ENCODE data around the gene LRRC4C. TPM values are rescaled to one million over a fixed set of nuclear protein-coding genes. Genes with fewer than 3 reads are reported as not detected.

LRRC4C gene
- total RNA-seq, 1 experiment from 2014 or later, result not detected

DNA sequence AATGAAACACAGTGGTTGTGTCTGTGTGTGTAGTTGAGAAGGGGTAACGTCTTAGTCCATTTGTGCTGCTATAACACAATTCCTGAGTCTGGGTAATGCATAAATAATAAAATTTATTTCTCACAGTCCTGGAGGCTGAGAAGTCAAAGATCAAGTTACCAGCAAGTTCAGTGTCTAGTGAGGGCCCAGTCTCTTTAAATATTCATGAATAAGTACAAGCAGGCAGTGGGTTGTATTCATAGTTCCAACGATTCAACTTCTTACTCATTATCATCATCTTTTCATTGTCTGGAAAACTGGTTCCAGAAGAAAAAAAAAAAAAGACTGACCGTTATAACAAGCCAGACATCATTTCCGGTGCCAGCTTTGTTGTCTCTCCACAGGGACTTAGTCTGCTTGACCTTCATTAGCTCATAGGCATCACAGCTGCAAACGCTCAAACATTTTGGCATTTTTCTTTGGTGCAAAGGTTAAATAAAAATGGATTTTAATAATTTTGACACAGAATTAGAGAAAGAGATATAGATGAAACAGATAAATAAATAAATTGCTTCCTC, 1297.5 kb downstream of the LRRC4C start:
- Histone ChIP-seq H3K9me3 (no peaks in the 10 kb centered on the region), H3K4me3 (no peak overlapping the region), H3K27me3 (no peaks in the 10 kb centered on the region), H3K36me3 (no peaks in the 10 kb centered on the region)
- DNase-seq, result peak; percentile 19

GRCh38 chr11:40160418-40160817, 1299.0 kb downstream of the LRRC4C start:
- DNase-seq, result no peak
- H3K27me3 ChIP-seq, result no peaks in the 10 kb centered on the region

DNA sequence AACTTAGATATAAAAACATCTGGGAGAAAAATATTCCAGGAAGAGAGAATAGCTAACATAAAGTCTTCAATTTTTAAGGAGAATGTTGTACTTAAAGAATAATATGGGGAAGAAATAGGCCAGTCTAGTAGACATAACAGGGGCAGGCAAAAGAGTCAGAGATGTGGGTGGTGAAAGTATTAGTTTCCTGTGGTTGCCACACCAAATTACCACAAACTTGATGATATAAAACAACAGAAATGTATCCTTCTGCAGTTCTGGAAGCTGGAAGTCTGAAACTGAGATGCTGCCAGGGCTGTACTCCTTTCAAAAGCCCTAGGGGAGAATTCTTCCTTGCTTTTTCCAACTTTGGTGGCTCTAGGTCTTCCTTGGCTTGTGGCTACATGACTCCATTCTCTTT, 1309.7 kb downstream of the LRRC4C start:
- no peaks in the 10 kb centered on the region; the same call in 1 of the 2 replicates for H3K9me3 ChIP-seq
- no peak for DNase-seq
- no peaks in the 10 kb centered on the region for H3K27me3 ChIP-seq
- H3K36me3 ChIP-seq, result no peaks in the 10 kb centered on the region
- H3K4me3 ChIP-seq, result no peak overlapping the region

More at GRCh38 chr11:40160418-40160817, 1299.0 kb downstream of the LRRC4C start:
- no peak overlapping the region for H3K4me3 ChIP-seq
- no peaks in the 10 kb centered on the region for H3K36me3 ChIP-seq
- peaks cover 9% of the 10 kb centered on the region; the same call in 1 of the 2 replicates for H3K9me3 ChIP-seq

GRCh38 chr11:40140560-40140959, 1318.9 kb downstream of the LRRC4C start:
- H3K9me3 ChIP-seq, result no peaks in the 10 kb centered on the region
- H3K4me3 ChIP-seq, result no peak overlapping the region
- no peaks in the 10 kb centered on the region for H3K36me3 ChIP-seq
- no peak for DNase-seq
- no peaks in the 10 kb centered on the region for H3K27me3 ChIP-seq

DNA sequence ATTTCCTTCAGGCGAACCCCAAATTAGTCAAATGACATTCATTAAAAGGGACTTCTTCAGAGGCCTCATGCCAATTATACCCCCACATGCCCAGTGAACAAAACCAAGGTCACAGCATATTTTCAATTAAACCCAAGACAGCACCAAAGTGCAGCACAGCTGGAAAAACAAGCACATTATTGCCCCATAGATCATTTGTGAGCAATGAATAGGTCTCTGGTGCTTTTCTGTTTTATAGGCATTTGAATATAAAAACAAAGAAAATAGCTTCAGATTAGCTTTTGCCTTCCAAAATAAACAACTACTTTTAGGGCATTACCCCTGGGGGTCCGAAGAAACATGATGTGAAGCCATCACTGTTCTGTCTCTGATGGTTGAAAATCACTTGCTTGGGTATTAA, 1319.9 kb downstream of the LRRC4C start:
- no peaks in the 10 kb centered on the region for H3K9me3 ChIP-seq
- DNase-seq, result no peak
- no peaks in the 10 kb centered on the region for H3K36me3 ChIP-seq
- no peak overlapping the region for H3K4me3 ChIP-seq
- H3K27me3 ChIP-seq, result no peaks in the 10 kb centered on the region

DNA sequence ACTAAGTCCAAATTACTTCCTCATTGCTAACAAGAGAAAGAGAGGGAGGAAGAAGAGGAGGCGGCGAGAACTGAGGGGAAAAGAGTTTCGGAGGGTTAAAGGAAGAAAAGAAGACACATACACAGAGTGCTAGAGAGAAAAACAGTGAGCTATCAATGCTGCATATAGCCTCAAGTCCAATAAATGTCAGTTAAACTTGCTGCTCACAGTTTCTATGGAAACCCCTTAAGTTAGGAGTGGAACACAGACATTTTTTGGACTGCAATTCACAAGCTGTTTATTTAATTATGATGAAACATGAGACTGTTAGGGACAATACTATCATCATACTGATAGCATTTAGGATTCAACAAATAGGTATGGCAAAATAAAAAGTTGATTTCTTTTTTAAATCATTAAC, 1320.4 kb downstream of the LRRC4C start:
- H3K27me3 ChIP-seq, result no peaks in the 10 kb centered on the region
- no peaks in the 10 kb centered on the region for H3K9me3 ChIP-seq
- DNase-seq, result no peak
- no peaks in the 10 kb centered on the region for H3K36me3 ChIP-seq
- H3K4me3 ChIP-seq, result no peak overlapping the region

- H3K27me3 ChIP-seq, result 0 out of 2 replicates have a peak, but pooled peaks cover 5% of the 10 kb centered on the region
- H3K36me3 ChIP-seq, result no peaks in the 10 kb centered on the region
- no peak overlapping the region for H3K4me3 ChIP-seq
- H3K9me3 ChIP-seq, result no peaks in the 10 kb centered on the region
- no peak for DNase-seq
These were observed 1324.5 kb downstream of the LRRC4C start for GRCh38 chr11:40134820-40135570.

- Histone ChIP-seq H3K27me3 (0 out of 2 replicates have a peak, but pooled peaks cover 5% of the 10 kb centered on the region), H3K36me3 (no peaks in the 10 kb centered on the region), H3K9me3 (no peaks in the 10 kb centered on the region), H3K4me3 (no peak overlapping the region)
- no peak for DNase-seq
These were observed 1326.0 kb downstream of the LRRC4C start for GRCh38 chr11:40133498-40133897.

- Histone ChIP-seq H3K9me3 (no peaks in the 10 kb centered on the region), H3K27me3 (0 out of 2 replicates have a peak, but pooled peaks cover 5% of the 10 kb centered on the region), H3K4me3 (no peak overlapping the region), H3K36me3 (no peaks in the 10 kb centered on the region)
- no peak for DNase-seq
These were observed 1326.5 kb downstream of the LRRC4C start for GRCh38 chr11:40132912-40133311.

- DNase-seq, result no peak
- no peak overlapping the region for H3K4me3 ChIP-seq
- 0 out of 2 replicates have a peak, but pooled peaks cover 5% of the 10 kb centered on the region for H3K27me3 ChIP-seq
- H3K9me3 ChIP-seq, result no peaks in the 10 kb centered on the region
- no peaks in the 10 kb centered on the region for H3K36me3 ChIP-seq
These were observed 1329.0 kb downstream of the LRRC4C start for GRCh38 chr11:40130427-40130826.

- no peaks in the 10 kb centered on the region for H3K9me3 ChIP-seq
- H3K27me3 ChIP-seq, result 0 out of 2 replicates have a peak, but pooled peaks cover 5% of the 10 kb centered on the region
- no peaks in the 10 kb centered on the region for H3K36me3 ChIP-seq
- no peak overlapping the region for H3K4me3 ChIP-seq
- no peak for DNase-seq
These were observed 1330.2 kb downstream of the LRRC4C start for GRCh38 chr11:40129266-40129665.

- H3K36me3 ChIP-seq, result no peaks in the 10 kb centered on the region
- H3K27me3 ChIP-seq, result no peaks in the 10 kb centered on the region
- H3K4me3 ChIP-seq, result no peak overlapping the region
- H3K9me3 ChIP-seq, result peaks cover 5% of the 10 kb centered on the region; the same call in 1 of the 2 replicates
- no peak for DNase-seq
These were observed 1334.4 kb downstream of the LRRC4C start for GRCh38 chr11:40125054-40125453.

GRCh38 chr11:40119661-40120060, 1339.8 kb downstream of the LRRC4C start:
- H3K9me3 ChIP-seq, result peaks cover 5% of the 10 kb centered on the region; the same call in 1 of the 2 replicates

GRCh38 chr11:40118780-40119179, 1340.7 kb downstream of the LRRC4C start:
- Histone ChIP-seq H3K9me3 (peaks cover 5% of the 10 kb centered on the region; the same call in 1 of the 2 replicates), H3K4me3 (no peak overlapping the region), H3K36me3 (no peaks in the 10 kb centered on the region), H3K27me3 (no peaks in the 10 kb centered on the region)
- peak; percentile 7 for DNase-seq

More at GRCh38 chr11:40119661-40120060, 1339.8 kb downstream of the LRRC4C start:
- no peak for DNase-seq
- Histone ChIP-seq H3K27me3 (no peaks in the 10 kb centered on the region), H3K4me3 (no peak overlapping the region), H3K36me3 (no peaks in the 10 kb centered on the region)

- Histone ChIP-seq H3K9me3 (no peaks in the 10 kb centered on the region), H3K4me3 (no peak overlapping the region), H3K36me3 (no peaks in the 10 kb centered on the region), H3K27me3 (no peaks in the 10 kb centered on the region)
- DNase-seq, result no peak
These were observed 1341.4 kb downstream of the LRRC4C start for GRCh38 chr11:40118026-40118425.

- H3K27me3 ChIP-seq, result no peaks in the 10 kb centered on the region
- H3K36me3 ChIP-seq, result no peaks in the 10 kb centered on the region
- no peak for DNase-seq
- no peak overlapping the region for H3K4me3 ChIP-seq
- H3K9me3 ChIP-seq, result no peaks in the 10 kb centered on the region
These were observed 1354.4 kb downstream of the LRRC4C start for GRCh38 chr11:40104941-40105550.

DNA sequence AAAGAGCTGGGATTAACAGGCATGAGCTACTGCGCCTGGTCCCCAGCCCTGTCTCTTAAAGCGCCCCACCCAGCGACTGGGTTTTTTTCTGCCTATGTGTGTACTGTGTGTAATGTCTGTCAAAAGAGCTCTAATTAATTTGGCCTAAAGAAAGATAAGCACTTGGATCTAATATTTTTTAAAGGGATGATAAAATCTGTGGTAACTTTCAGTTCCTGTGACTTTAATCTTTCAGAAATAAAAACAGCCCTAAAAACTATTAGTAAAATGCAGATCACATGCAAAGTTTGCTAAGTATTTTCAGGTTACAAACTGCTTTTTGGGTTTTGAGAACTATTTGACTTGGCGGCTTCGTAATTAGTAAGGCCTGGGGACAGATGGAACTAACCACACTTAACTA, 1358.7 kb downstream of the LRRC4C start:
- no peak for DNase-seq
- Histone ChIP-seq H3K36me3 (no peaks in the 10 kb centered on the region), H3K9me3 (no peaks in the 10 kb centered on the region), H3K4me3 (no peak overlapping the region), H3K27me3 (no peaks in the 10 kb centered on the region)

Measured in MG63 (cell line).